ENCODE results near the gene PYM1. TPM values are rescaled to one million over a fixed set of nuclear protein-coding genes. Genes with fewer than 3 reads are reported as not detected.

The PYM1 gene
- total and polyA plus RNA-seq, 2 of the 13 experiments (the other 11 are each of a cell fraction or from before 2014, with no cell fraction given) = 44.0 to 51.8 TPM

DNA sequence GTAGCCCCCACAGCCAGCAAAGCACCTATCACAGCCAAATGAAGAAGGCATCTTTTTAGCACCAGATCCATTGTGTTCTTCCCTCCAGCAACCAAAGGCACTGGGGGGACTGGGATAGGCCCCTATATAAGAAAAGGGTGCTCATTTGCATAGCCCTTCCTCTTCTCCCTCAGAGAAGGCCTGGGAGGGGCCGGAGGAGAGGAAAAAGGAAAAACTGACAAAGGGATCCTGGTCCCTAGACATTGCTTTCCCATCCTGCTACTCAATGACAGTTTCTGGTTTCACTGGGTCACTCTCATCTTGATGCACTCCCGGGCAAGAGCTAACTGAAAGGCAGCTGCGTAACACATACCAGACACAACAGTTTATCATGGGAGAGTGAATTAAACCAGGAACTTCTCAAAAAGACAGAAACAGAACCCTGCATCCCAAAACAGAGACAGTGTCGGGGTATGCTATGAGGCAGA lies 38.3 kb upstream of the PYM1 start, which contains the start of gene PMEL:
PMEL (minus strand) TSS at position 102 of the 467 bp plus-strand sequence; CDS start at position 71, 31 bp downstream.
- peak within 1 kb of the TSS; percentile 91 for H3K4me2 ChIP-seq (ENCODE audit: low read depth, low read length)
- intact Hi-C loops (cut with micrococcal nuclease; ENCODE audit: unreplicated experiment) (no loop called here), in situ Hi-C loops (cut with HindIII; ENCODE audit: extremely low pct_ligation_motif_present, low pct_unique_long_range_greater_than_20kb) (no loop called here)
- peak within 1 kb of the TSS; percentile 77 for H3K9ac ChIP-seq (ENCODE audit: insufficient read depth, low read depth, low read length)
- FAIRE-seq (peak; percentile 51), DNase-seq (ENCODE audit: low spot score) (no peak), ATAC-seq (peak; percentile 62)
- H4K20me1 ChIP-seq (ENCODE audit: insufficient read depth, low read length) = no peaks in the 10 kb centered on the region
- H3K27ac ChIP-seq (ENCODE audit: extremely low read length, insufficient read depth, low read length) = peak within 1 kb of the TSS; percentile 69
- POLR2A ChIA-PET = no interaction called here
- no peaks in the 10 kb centered on the region for H3K9me3 ChIP-seq (ENCODE audit: low read length)
- BruUV-seq (replicated peaks) = TSS peak; percentile 90
- peaks cover 0 to 17% of the 10 kb centered on the region in 2 experiments; a peak in 4 of 5 replicates for H3K36me3 ChIP-seq (replicated peaks in 1 of 2; ENCODE audit: control insufficient read depth in 1 of 2, insufficient read depth in 2 of 2, low read length in 2 of 2)
- H2AFZ ChIP-seq (ENCODE audit: low read length) = peak within 1 kb of the TSS; percentile 79
- CTCF ChIA-PET (ENCODE audit: low intra/inter-chr PET ratio, low total read pairs) = interaction anchor here (0.8 kb wide), 1 partner anchor 31 kb away, joined by 3 read pairs; the partner anchor contains the start of gene SUOX
- 0 out of 2 replicates have a peak, but pooled peaks have one; percentile 55 for TF ChIP-seq KLF11 (CRISPR knock-in tag; IDR thresholded peaks at IDR 0.05)
- TF ChIP-seq MAFG (CRISPR knock-in tag; IDR thresholded peaks at IDR 0.05) = no peak
- no peak for TF ChIP-seq ZNF567 (CRISPR knock-in tag; IDR thresholded peaks at IDR 0.05; ENCODE audit: borderline replicate concordance)
- TF ChIP-seq, protein P1, sequence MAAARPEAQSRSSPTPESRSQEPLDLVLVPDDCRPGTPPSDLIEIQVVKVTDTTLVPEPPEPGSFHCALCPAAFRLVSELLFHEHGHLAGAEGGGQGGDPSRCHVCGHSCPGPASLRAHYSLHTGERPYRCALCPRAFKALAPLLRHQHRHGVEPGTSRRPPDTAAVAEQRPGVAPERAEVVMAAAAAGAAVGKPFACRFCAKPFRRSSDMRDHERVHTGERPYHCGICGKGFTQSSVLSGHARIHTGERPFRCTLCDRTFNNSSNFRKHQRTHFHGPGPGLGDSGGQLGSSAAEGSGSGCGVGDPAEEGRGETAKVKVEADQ (CRISPR knock-in tag; IDR thresholded peaks at IDR 0.05; ENCODE audit: borderline replicate concordance) = no peak
- no peak for TF ChIP-seq ZNF24 (IDR thresholded peaks at IDR 0.05)
- TF ChIP-seq ZNF326 (CRISPR knock-in tag; IDR thresholded peaks at IDR 0.05; ENCODE audit: borderline replicate concordance) = no peak
- TF ChIP-seq, protein P2, sequence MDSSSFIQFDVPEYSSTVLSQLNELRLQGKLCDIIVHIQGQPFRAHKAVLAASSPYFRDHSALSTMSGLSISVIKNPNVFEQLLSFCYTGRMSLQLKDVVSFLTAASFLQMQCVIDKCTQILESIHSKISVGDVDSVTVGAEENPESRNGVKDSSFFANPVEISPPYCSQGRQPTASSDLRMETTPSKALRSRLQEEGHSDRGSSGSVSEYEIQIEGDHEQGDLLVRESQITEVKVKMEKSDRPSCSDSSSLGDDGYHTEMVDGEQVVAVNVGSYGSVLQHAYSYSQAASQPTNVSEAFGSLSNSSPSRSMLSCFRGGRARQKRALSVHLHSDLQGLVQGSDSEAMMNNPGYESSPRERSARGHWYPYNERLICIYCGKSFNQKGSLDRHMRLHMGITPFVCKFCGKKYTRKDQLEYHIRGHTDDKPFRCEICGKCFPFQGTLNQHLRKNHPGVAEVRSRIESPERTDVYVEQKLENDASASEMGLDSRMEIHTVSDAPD (CRISPR knock-in tag; IDR thresholded peaks at IDR 0.05) = no peak
- TF ChIP-seq ZNF7 (CRISPR knock-in tag; IDR thresholded peaks at IDR 0.05) = no peak
- H3K4me1 ChIP-seq (ENCODE audit: insufficient read depth, low read length) = peaks cover 25% of the 10 kb centered on the region
- peak within 1 kb of the TSS; percentile 87 to 93 (median 90) for H3K4me3 ChIP-seq (replicated peaks in 1 of 3; ENCODE audit: insufficient read depth in 1 of 3, low read depth in 2 of 3, low read length in 3 of 3)
- H3K79me2 ChIP-seq (ENCODE audit: insufficient read depth, low read length) = peaks cover 15% of the 10 kb centered on the region
- 7% methylated on average over 4 of the region's 4 CpGs for WGBS (ENCODE audit: low lambda C conversion rate)
- H3K27me3 ChIP-seq (ENCODE audit: control insufficient read depth in 1 of 2, insufficient read depth in 2 of 2, low read length in 2 of 2) = no peaks in the 10 kb centered on the region

All from HepG2 (cell line).